Fibroblast of peridontal ligament (primary cell): Measurements from ENCODE around the gene CAPN14.
"Not testable (repeated sequence)": the region's sequence is repeated elsewhere in the genome, so short reads cannot be mapped to it uniquely, and the experiment has no call there.

Experiments
- DNase-seq: peaks from one replicate; pipeline ENCODE4 v3.0.0-alpha.2; 2010; ENCODE audit errors: extremely low read depth

The CAPN14 gene

DNA sequence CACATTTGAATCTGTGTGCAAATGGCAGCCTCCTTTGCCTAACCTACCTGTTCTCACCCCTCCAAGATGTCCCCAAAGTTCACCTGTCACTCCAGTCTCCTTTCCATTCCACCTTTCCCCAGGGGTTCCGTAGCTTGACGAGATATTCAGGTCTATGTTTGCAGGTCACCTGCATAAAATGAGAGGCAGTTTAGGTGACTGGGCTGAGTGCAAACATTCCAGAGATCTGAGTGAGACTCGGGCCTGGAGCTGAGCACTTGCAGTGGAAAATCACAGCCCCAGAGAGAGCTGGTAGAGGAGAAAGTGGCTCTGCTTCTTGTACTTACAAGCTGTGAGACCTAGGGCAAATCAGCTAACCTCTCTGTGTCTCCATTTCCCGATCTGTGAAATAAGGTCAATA is 20.1 kb downstream of the CAPN14 start:
- no peak for DNase-seq

DNA sequence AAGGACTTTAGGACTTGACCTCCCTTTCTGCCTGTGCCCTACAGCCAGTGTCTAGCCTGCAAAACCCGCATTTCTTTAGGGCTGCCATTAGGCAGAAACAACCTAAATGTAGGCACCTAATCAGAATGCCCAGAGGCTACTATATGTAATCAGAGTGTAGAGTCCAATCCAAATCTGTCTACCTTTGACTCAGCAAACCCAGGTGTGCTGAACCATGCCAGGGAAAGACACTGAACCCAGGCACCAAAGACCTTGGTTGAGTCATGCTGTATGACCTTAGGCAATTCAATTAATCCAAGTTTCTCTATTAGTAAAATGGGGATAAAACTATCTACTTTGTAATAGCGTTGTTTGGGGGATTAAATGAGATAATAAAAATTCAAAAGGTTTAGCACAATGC is 20.7 kb downstream of the CAPN14 start:
- no peak for DNase-seq

- DNase-seq = no peak
Measured at GRCh38 chr2:31193806-31194205, 23.5 kb downstream of the CAPN14 start.

GRCh38 chr2:31192851-31193392 is 24.4 kb downstream of the CAPN14 start:
- no peak for DNase-seq

GRCh38 chr2:31192396-31192795 is 24.9 kb downstream of the CAPN14 start:
- DNase-seq = no peak

GRCh38 chr2:31191931-31192330 is 25.4 kb downstream of the CAPN14 start:
- DNase-seq = no peak

DNA sequence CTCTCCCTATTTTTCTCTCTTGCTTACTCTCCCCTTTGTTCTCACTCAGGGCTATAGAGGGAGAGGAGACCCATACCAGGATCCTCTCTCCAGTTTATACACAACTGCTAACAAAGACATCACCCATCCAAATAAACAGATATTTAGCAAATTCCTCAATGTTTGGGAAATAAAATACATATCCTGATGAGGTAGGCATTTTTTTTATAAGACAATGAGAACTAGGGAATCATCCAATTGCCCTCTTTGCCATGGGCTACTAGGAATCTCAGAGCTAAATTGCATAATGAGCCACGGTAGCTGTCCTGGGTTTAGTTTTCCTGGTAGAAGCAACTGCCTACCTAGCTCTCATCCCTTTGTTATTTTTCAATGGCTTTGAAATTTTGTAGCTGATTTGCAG is 27.1 kb downstream of the CAPN14 start:
- DNase-seq = no peak

GRCh38 chr2:31189141-31189540 is 28.2 kb downstream of the CAPN14 start:
- no peak for DNase-seq

- DNase-seq = no peak
Measured at GRCh38 chr2:31188131-31188530, 29.2 kb downstream of the CAPN14 start.

DNA sequence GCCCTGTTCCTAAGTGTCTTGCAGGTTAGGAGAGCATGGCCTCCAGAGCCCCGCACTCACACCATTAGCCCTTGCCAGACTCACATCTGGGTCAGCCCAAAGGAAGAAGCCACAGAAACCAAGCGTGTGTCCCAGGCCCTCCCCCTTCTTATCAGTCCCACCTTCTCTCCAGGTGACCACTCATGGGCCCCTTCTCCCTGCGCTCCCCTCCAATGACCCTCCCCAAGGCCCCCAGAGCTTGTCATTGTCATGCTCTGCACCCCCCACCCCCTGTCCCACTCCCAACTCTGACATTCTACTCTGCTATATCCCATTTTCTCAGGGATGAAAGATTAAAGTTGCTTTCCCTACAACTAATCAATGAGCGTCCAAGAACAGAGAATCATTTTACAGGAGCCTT is 30.1 kb downstream of the CAPN14 start:
- DNase-seq = no peak

- not testable (repeated sequence) for DNase-seq
Measured at GRCh38 chr2:31183973-31184372, 33.3 kb downstream of the CAPN14 start.

DNA sequence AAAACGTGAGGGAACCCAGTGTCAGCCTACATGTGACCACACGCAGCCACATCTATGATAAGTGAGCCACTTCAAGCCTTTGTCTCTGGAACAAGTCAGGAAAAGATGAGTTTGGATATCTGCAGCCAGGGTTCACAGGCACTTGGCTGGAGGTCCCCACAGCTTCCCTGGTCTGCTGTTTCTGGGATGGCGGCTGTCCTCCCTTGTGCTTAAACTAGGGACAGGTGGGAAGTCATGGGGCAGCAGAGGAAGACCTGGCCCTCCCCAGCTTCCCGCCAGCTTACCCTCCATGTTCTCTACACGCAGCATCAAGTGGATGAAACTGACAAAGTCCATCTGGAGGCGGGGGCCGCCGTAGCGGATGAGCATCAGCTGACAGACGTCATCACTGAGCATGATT is 40.6 kb downstream of the CAPN14 start:
- DNase-seq = no peak

GRCh38 chr2:31171142-31171541 is 46.2 kb downstream of the CAPN14 start:
- no peak for DNase-seq

DNA sequence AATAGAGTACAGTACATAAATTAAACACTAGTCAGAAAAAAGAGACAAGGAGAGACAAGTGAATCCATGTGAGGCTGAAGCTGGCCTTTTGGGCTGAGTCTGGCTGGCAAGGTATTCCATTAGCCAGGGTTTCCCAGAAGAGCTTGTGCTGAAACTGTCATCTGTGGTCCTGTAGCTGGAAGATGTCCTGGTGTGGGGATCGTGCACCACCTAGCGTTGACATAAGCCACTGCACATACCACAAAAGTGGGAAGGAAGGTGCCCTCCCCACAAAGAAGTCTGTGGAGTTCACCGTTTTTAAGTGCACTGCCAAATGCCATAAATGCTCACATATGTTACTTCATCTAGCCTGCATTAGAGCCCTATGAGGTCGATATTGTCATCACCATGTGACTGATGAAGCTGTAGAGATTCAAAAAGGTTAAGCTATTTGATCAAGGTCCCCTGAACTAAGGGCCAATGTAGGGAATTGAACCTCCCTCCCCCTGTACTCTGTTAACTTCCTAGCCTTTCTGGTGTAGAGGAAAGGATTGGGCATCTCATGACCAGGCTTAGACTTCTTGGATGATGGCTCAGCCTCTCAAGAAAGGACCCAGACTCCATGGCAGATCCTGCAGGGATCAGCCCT is 47.1 kb downstream of the CAPN14 start:
- DNase-seq = peak; percentile 68

- DNase-seq = no peak
Measured at GRCh38 chr2:31168291-31168690, 49.0 kb downstream of the CAPN14 start.

GRCh38 chr2:31166925-31167324 is 50.4 kb downstream of the CAPN14 start:
- no peak for DNase-seq

GRCh38 chr2:31163011-31163539 is 54.2 kb downstream of the CAPN14 start:
- DNase-seq = no peak

DNA sequence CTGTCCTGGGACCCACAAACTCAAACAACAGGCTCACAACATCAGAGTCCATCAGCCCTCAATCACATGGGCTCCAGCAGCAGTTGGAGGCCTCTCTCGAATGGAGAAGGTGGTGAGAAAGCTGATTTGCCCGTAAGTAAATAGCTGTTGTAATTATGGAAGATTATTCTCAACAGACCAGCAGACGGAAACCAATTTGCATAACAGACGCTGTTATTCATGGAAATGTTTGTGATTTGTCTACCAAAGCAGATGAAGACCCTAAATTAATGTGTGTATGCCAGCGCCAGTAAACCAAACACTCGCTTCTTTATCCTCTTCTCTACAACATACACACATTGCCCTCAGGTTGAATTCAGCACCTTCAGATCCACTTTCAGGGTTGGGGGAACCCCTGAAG is 55.7 kb downstream of the CAPN14 start:
- DNase-seq = no peak

GRCh38 chr2:31151501-31151900 is 65.8 kb downstream of the CAPN14 start:
- no peak for DNase-seq

DNA sequence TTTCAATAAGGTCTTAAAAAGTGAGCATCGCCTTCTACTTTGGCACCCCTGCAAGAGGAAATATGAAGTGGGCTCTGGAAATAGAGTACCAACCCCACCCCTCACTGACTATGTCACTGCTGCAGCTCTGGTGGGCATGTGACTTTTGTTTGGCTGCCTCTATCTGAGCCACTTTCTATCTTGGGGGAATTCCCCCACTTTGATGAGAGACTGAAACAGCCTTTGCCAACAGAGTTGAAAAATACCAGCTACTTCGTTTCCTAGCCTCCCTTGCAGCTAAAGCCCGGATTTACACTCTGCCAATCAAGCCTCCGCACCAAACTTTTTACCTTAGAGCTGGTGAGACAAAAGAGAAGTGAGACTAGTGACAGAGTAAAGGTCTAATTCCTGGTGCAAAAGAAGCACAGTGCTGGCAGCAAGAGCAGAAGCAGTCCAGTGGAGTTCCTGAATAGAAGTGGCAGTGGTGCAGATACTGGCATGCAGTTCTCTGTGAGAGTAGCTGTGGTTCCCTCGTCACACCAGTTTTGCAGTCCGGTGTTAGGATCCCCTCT is 67.1 kb downstream of the CAPN14 start:
- DNase-seq = no peak

- no peak for DNase-seq
Measured at GRCh38 chr2:31148514-31148913, 68.8 kb downstream of the CAPN14 start.

DNA sequence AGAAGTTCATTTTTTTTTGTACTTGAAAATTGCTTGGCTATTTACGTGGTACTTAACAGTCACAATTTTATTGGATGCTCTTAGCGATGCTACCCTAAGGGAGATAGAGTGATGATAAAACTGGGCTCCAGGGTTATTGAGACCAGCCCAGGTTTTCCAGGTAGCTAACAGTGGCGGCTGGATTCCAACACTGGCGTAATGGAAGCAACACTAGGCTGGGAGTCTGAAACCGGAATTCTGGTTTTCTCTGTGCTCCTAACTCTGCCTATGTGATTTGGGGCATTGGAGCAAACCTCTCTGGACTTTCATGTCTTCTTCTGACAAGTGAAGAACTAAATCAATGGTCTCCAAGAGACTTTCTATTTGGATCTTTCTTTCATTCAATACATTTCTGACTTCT is 69.7 kb downstream of the CAPN14 start:
- DNase-seq = no peak

GRCh38 chr2:31142110-31142509 is 75.2 kb downstream of the CAPN14 start:
- no peak for DNase-seq
